Motor neuron (in vitro differentiated cells): Measurements from ENCODE around the gene PKNOX2. TPM values are rescaled to one million over a fixed set of nuclear protein-coding genes. Genes with fewer than 3 reads are reported as not detected.

Experiments
- ATAC-seq, 8 experiments: fragments of 200-7000 bp; cut with Tn5 transposase; replicated peaks in 6 of 8; 2 replicates each; pipeline ENCODE4 v1.8.0; 2021; ENCODE audit warnings: mild to moderate bottlenecking in 8 of 8, moderate library complexity in 8 of 8
- H3K27ac ChIP-seq, 2 donors: fragments of 250-450 bp; sonication (Bioruptor Pico); 2 replicates each; pipeline ENCODE4 v1.9.0; 2021; ENCODE audit warnings: antibody characterized with exemption in 2 of 2, mild to moderate bottlenecking in 2 of 2, moderate library complexity in 1 of 2
- H3K4me1 ChIP-seq, 2 donors: fragments of 250-450 bp; sonication (Bioruptor Pico); replicated peaks in 1 of 2; 2 replicates each; pipeline ENCODE4 v1.6.1; 2021; ENCODE audit warnings: antibody characterized with exemption in 2 of 2, mild to moderate bottlenecking in 2 of 2, moderate library complexity in 1 of 2
- H3K4me3 ChIP-seq, 5 donors: fragments of 250-450 bp; sonication (Bioruptor Pico); 2 replicates each; pipeline ENCODE4 v1.9.0; 2021; ENCODE audit warnings: antibody characterized with exemption in 5 of 5, mild to moderate bottlenecking in 5 of 5, moderate library complexity in 4 of 5
- WGBS, 10 experiments: fragments of 450-650 bp; shearing (Covaris generic); methylation state at CpG; one replicate each; pipeline ENCODE4 v1.0.0; 2022; 5-methylcytosine and 5-hydroxymethylcytosine counted together
- in situ Hi-C, 9 experiments: fragments of 400-800 bp; cut with MboI; loops; one replicate each; pipeline ENCODE4 v1.15.0; 2021; ENCODE audit warnings: low sequenced_read_pairs in 9 of 9, low pct_unique_long_range_greater_than_20kb in 2 of 9; ENCODE audit not compliant: unreplicated experiment in 9 of 9
- total RNA-seq, 8 experiments: library from RNA; unstranded; fragments of 300-600 nt; gene quantifications; 2 replicates each; pipeline versions ENCODE4 v1.2.3 to v1.2.4, GENCODE V29; 2022

Gene PKNOX2
- total RNA-seq, 8 experiments from 2014 or later = 0.25 to 18.0 (median 9.1) TPM

GRCh38 chr11:125442946-125443345 is 278.4 kb downstream of the PKNOX2 start:
- Histone ChIP-seq H3K4me3 (no peak overlapping the region), H3K27ac (no peak overlapping the region), H3K4me1 (peaks cover 24 to 25% of the 10 kb centered on the region in 2 donors)
- in situ Hi-C loops = no loop called here
- no peak for ATAC-seq
- WGBS, 10 experiments = 80 to 100% (median 95%) methylated on average over 1 to 4 of the region's 6 CpGs; no CpG with 5 or more reads in 5 of the 10 experiments

GRCh38 chr11:125443767-125444311 is 279.3 kb downstream of the PKNOX2 start:
- peak in 6 of 8 experiments; percentile 15 to 82 (median 72) for ATAC-seq
- peak overlapping the region; percentile 18 to 65 for H3K27ac ChIP-seq
- H3K4me3 ChIP-seq = no peak overlapping the region
- WGBS, 10 experiments = 8 to 83% (median 31%) methylated on average over 1 to 8 of the region's 10 CpGs; no CpG with 5 or more reads in 3 of the 10 experiments
- peaks cover 24 to 25% of the 10 kb centered on the region in 2 donors for H3K4me1 ChIP-seq
- in situ Hi-C loops = no loop called here

- WGBS, 10 experiments = 20 to 92% (median 85%) methylated on average over 1 to 11 of the region's 12 CpGs; no CpG with 5 or more reads in 1 of the 10 experiments
- ATAC-seq = no peak
- Histone ChIP-seq H3K4me3 (no peak overlapping the region), H3K4me1 (peaks cover 24 to 25% of the 10 kb centered on the region in 2 donors), H3K27ac (no peak overlapping the region)
- in situ Hi-C loops = no loop called here
Observed at GRCh38 chr11:125445731-125446130, 281.2 kb downstream of the PKNOX2 start.

- Histone ChIP-seq H3K27ac (no peak overlapping the region), H3K4me1 (peaks cover 25 to 27% of the 10 kb centered on the region in 2 donors), H3K4me3 (no peak overlapping the region)
- 91 to 100% (median 97%) methylated on average over 1 to 7 of the region's 7 CpGs; no CpG with 5 or more reads in 2 of the 10 experiments for WGBS, 10 experiments
- no peak for ATAC-seq
- in situ Hi-C loops = no loop called here
Observed at GRCh38 chr11:125446279-125446678, 281.7 kb downstream of the PKNOX2 start.

GRCh38 chr11:125447721-125448120 is 283.2 kb downstream of the PKNOX2 start:
- ATAC-seq = no peak
- peaks cover 29 to 33% of the 10 kb centered on the region in 2 donors for H3K4me1 ChIP-seq
- no peak overlapping the region for H3K4me3 ChIP-seq
- no peak overlapping the region for H3K27ac ChIP-seq
- in situ Hi-C loops = no loop called here
- 56 to 100% (median 96%) methylated on average over 2 to 6 of the region's 6 CpGs; no CpG with 5 or more reads in 2 of the 10 experiments for WGBS, 10 experiments

- WGBS, 10 experiments = 10 to 94% (median 72%) methylated on average over 1 to 3 of the region's 3 CpGs; no CpG with 5 or more reads in 2 of the 10 experiments
- no peak for ATAC-seq
Observed at GRCh38 chr11:125448136-125448535, 283.6 kb downstream of the PKNOX2 start.

GRCh38 chr11:125449565-125449964 is 285.0 kb downstream of the PKNOX2 start:
- in situ Hi-C loops = no loop called here
- ATAC-seq = no peak
- Histone ChIP-seq H3K4me3 (no peak overlapping the region), H3K4me1 (peaks cover 14 to 18% of the 10 kb centered on the region in 2 donors), H3K27ac (no peak overlapping the region)
- 40 to 100% (median 87%) methylated on average over 1 to 2 of the region's 2 CpGs; no CpG with 5 or more reads in 2 of the 10 experiments for WGBS, 10 experiments

More at GRCh38 chr11:125448136-125448535, 283.6 kb downstream of the PKNOX2 start:
- no peak overlapping the region for H3K4me3 ChIP-seq
- peaks cover 28 to 33% of the 10 kb centered on the region in 2 donors for H3K4me1 ChIP-seq
- in situ Hi-C loops = no loop called here
- no peak overlapping the region for H3K27ac ChIP-seq

- peak overlapping the region; percentile 71 to 75 for H3K27ac ChIP-seq
- 6 to 50% (median 16%) methylated on average over 2 to 9 of the region's 10 CpGs; no CpG with 5 or more reads in 2 of the 10 experiments for WGBS, 10 experiments
- in situ Hi-C loops = no loop called here
- no peak overlapping the region for H3K4me3 ChIP-seq
- ATAC-seq = peak; percentile 79 to 100 (median 98)
- H3K4me1 ChIP-seq = peaks cover 12 to 17% of the 10 kb centered on the region in 2 donors
Observed at GRCh38 chr11:125451400-125452124, 287.0 kb downstream of the PKNOX2 start.

- Histone ChIP-seq H3K4me3 (no peak overlapping the region), H3K27ac (peak overlapping the region; percentile 71 to 75), H3K4me1 (peaks cover 12 to 17% of the 10 kb centered on the region in 2 donors)
- in situ Hi-C loops = no loop called here
- ATAC-seq = no peak
- WGBS, 10 experiments = 65 to 100% (median 80%) methylated on average over 2 to 7 of the region's 7 CpGs; no CpG with 5 or more reads in 3 of the 10 experiments
Observed at GRCh38 chr11:125452125-125452470, 287.5 kb downstream of the PKNOX2 start.

- in situ Hi-C loops = no loop called here
- Histone ChIP-seq H3K27ac (no peak overlapping the region), H3K4me3 (no peak overlapping the region), H3K4me1 (peaks cover 18 to 28% of the 10 kb centered on the region in 2 donors)
- no peak for ATAC-seq
- 87 to 100% (median 93%) methylated on average over 2 to 6 of the region's 6 CpGs; no CpG with 5 or more reads in 4 of the 10 experiments for WGBS, 10 experiments
Observed at GRCh38 chr11:125454047-125454446, 289.5 kb downstream of the PKNOX2 start.

GRCh38 chr11:125455851-125456250 is 291.3 kb downstream of the PKNOX2 start:
- H3K4me1 ChIP-seq = peaks cover 18 to 28% of the 10 kb centered on the region in 2 donors

GRCh38 chr11:125457814-125458343 is 293.3 kb downstream of the PKNOX2 start:
- ATAC-seq = peak; percentile 66 to 100 (median 99)
- H3K4me1 ChIP-seq = peaks cover 6 to 11% of the 10 kb centered on the region in 2 donors
- in situ Hi-C loops = no loop called here
- H3K4me3 ChIP-seq = no peak overlapping the region
- peak overlapping the region; percentile 58 to 59 for H3K27ac ChIP-seq
- 8 to 38% (median 17%) methylated on average over 3 to 12 of the region's 12 CpGs; no CpG with 5 or more reads in 2 of the 10 experiments for WGBS, 10 experiments

More at GRCh38 chr11:125455851-125456250, 291.3 kb downstream of the PKNOX2 start:
- 71 to 100% (median 94%) methylated on average over 1 to 10 of the region's 13 CpGs; no CpG with 5 or more reads in 4 of the 10 experiments for WGBS, 10 experiments
- H3K4me3 ChIP-seq = no peak overlapping the region
- no peak for ATAC-seq
- in situ Hi-C loops = no loop called here
- H3K27ac ChIP-seq = no peak overlapping the region

- Histone ChIP-seq H3K4me1 (peaks cover 13 to 16% of the 10 kb centered on the region in 2 donors), H3K27ac (no peak overlapping the region), H3K4me3 (no peak overlapping the region)
- 0 to 100% (median 94%) methylated on average over 1 to 6 of the region's 6 CpGs; no CpG with 5 or more reads in 1 of the 10 experiments for WGBS, 10 experiments
- in situ Hi-C loops = no loop called here
- no peak for ATAC-seq
Observed at GRCh38 chr11:125460275-125460674, 295.7 kb downstream of the PKNOX2 start.
